H1 (cell line): ENCODE measurements around the gene RAB32. TPM values are rescaled to one million over a fixed set of nuclear protein-coding genes. Genes with fewer than 3 reads are reported as not detected.
A peak's percentile ranks its signal among the peaks of the same experiment; 100 is the strongest.

Experiments
- CREB1 ChIP-seq: IDR thresholded peaks from 2 replicates; pipeline ENCODE4 v1.6.1; 2012; ENCODE audit warnings: inconsistent platforms
- EGR1 ChIP-seq: IDR thresholded peaks from 2 replicates; pipeline ENCODE4 v1.6.1; 2011; ENCODE audit warnings: low read depth, low read length, borderline replicate concordance
- GABPA ChIP-seq: IDR thresholded peaks from 2 replicates; pipeline ENCODE4 v1.6.1; 2011; ENCODE audit warnings: mild to moderate bottlenecking, low read length, moderate library complexity, borderline replicate concordance; ENCODE audit not compliant: insufficient read depth
- GTF2F1 ChIP-seq: IDR thresholded peaks from 2 replicates; pipeline ENCODE4 v1.6.1; 2012; ENCODE audit warnings: low read depth, low read length, improper control_type of control experiment, borderline replicate concordance
- NANOG ChIP-seq: IDR thresholded peaks from 2 replicates; pipeline ENCODE4 v1.6.1; 2011; ENCODE audit warnings: low read length, low read depth, mild to moderate bottlenecking, inconsistent platforms; ENCODE audit not compliant: insufficient read depth, poor library complexity, severe bottlenecking
- NRF1 ChIP-seq: IDR thresholded peaks from 2 replicates; pipeline ENCODE4 v1.6.1; 2011; ENCODE audit warnings: mild to moderate bottlenecking, low read depth, low read length, improper control_type of control experiment
- PHF8 ChIP-seq: fragments of 200-600 bp; sonication (generic); conservative IDR thresholded peaks from 2 replicates; pipeline ENCODE4 v1.7.1; 2012; ENCODE audit warnings: low read depth, mild to moderate bottlenecking, inconsistent platforms, low read length, moderate library complexity
- POU5F1 ChIP-seq: IDR thresholded peaks from 2 replicates; pipeline ENCODE4 v1.6.1; 2011; ENCODE audit warnings: low read depth, mild to moderate bottlenecking, low read length, moderate library complexity
- RNF2 ChIP-seq: fragments of 200-900, 300-1000 bp; sonication (generic); IDR thresholded peaks from 2 replicates; pipeline ENCODE4 v1.7.1; 2016; ENCODE audit warnings: borderline replicate concordance, low read depth, mild to moderate bottlenecking, antibody characterized with exemption, low read length; ENCODE audit not compliant: poor library complexity, severe bottlenecking; ENCODE audit errors: missing control alignments
- RXRA ChIP-seq: IDR thresholded peaks from 2 replicates; pipeline ENCODE4 v1.6.1; 2011; ENCODE audit warnings: low read depth, mild to moderate bottlenecking, low read length, moderate library complexity; ENCODE audit not compliant: insufficient read depth
- SP1 ChIP-seq: IDR thresholded peaks from 2 replicates; pipeline ENCODE4 v1.6.1; 2011; ENCODE audit warnings: low read depth, low read length
- SRF ChIP-seq: IDR thresholded peaks from 2 replicates; pipeline ENCODE4 v1.6.1; 2011; ENCODE audit warnings: mild to moderate bottlenecking, low read depth, low read length, moderate library complexity
- SUZ12 ChIP-seq: fragments of 200-600 bp; sonication (generic); IDR thresholded peaks from 2 replicates; pipeline ENCODE4 v1.6.1; 2012; ENCODE audit warnings: mild to moderate bottlenecking, inconsistent platforms, low read length, moderate library complexity, mixed read lengths
- TAF1 ChIP-seq: IDR thresholded peaks from 2 replicates; pipeline ENCODE4 v1.6.1; 2011; ENCODE audit warnings: mild to moderate bottlenecking, low read depth, low read length
- TCF12 ChIP-seq: IDR thresholded peaks from 2 replicates; pipeline ENCODE4 v1.6.1; 2011; ENCODE audit warnings: low read depth, mild to moderate bottlenecking, low read length
- ZNF274 ChIP-seq: IDR thresholded peaks from 2 replicates; pipeline ENCODE4 v1.7.0; 2012; ENCODE audit warnings: low read length, borderline replicate concordance; ENCODE audit errors: extremely low read depth
- polyA plus RNA-seq, 7 experiments: library from polyadenylated mRNA; depleted of rRNA in 3 of 7; stranded (reverse) in 5 of 7; unstranded in 2 of 7; fragments of >200 nt in 5 of 7; fragments of 200-250 nt in 2 of 7; gene quantifications; 1 replicate in 5 of 7; 2 replicates in 1 of 7; 4 replicates in 1 of 7; pipeline versions ENCODE4 v1.2.1 to v1.2.3, GENCODE V29; 2011 to 2013; ENCODE audit warnings: missing spikeins in 2 of 7, mixed read lengths in 2 of 7
- total RNA-seq: library from RNA; stranded (reverse); fragmentation: NEBNext Ultra II Directional; extraction: Animal tissue kit (Norgen Biotek cat#: 25700); gene quantifications from 2 replicates; pipeline ENCODE4 v1.2.1, GENCODE V29; 2021
- TF ChIP-seq, protein P1 (sequence below): IDR thresholded peaks from 2 replicates; pipeline ENCODE4 v1.6.1; 2011; ENCODE audit warnings: low read depth, mild to moderate bottlenecking, low read length; ENCODE audit not compliant: insufficient read depth
- TF ChIP-seq, protein P2 (sequence below): IDR thresholded peaks from 2 replicates; pipeline ENCODE4 v1.6.1; 2012; ENCODE audit warnings: inconsistent platforms

The RAB32 gene
- total and polyA plus RNA-seq, 2 of the 8 experiments (the other 6 are each of a cell fraction or from before 2014, with no cell fraction given): 3.9 to 6.3 TPM

DNA sequence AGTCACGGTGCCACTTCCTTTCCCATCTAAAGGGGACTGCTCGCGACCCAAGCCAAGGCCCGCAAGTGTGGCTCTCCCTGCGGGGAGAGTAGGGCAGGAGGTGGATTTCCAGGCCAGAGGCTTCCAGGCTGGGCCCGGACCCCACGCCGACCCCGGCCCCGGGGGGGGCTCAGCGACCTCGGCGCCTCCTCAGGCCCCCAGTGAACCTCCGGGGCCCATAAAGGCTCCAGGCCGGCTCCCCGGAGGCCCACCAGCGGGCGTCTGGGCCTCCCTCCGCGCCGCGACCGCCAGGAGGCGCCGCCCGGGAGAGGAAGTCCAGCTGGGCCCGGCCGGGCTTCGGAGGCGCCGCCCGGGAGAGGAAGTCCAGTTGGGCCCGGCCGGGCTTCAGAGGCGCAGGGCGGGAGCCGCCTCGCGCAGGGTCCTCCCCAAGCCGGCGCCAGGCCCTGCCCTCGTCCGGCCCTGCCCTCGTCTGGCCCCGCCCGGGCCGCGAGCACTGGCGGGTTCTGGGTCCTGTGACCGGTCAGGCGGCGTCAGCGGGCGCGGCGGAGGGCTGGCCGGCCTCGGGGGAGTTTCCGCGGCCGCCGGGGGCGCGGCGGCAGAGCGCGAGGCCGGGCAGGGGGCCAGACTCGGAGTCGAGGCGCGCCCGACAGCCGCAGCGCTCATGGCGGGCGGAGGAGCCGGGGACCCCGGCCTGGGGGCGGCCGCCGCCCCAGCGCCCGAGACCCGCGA lies at the start of gene RAB32 (continued):
- no peak for TF ChIP-seq RNF2
- TF ChIP-seq CREB1: no peak
- TF ChIP-seq RXRA: no peak
- TF ChIP-seq TAF1: peak; percentile 47; the same call in 1 of the 2 replicates
- peak; percentile 65 for TF ChIP-seq PHF8
- TF ChIP-seq NRF1: no peak; the same call in 1 of the 2 replicates
- TF ChIP-seq, protein P1, sequence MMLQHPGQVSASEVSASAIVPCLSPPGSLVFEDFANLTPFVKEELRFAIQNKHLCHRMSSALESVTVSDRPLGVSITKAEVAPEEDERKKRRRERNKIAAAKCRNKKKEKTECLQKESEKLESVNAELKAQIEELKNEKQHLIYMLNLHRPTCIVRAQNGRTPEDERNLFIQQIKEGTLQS: no peak
- no peak for TF ChIP-seq SP1
- no peak for TF ChIP-seq ZNF274
- TF ChIP-seq GTF2F1: no peak
- no peak for TF ChIP-seq SRF
- TF ChIP-seq POU5F1: no peak
- TF ChIP-seq, protein P2, sequence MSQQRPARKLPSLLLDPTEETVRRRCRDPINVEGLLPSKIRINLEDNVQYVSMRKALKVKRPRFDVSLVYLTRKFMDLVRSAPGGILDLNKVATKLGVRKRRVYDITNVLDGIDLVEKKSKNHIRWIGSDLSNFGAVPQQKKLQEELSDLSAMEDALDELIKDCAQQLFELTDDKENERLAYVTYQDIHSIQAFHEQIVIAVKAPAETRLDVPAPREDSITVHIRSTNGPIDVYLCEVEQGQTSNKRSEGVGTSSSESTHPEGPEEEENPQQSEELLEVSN: no peak; the same call in 1 of the 2 replicates
- no peak for TF ChIP-seq EGR1
- TF ChIP-seq NANOG: no peak
- TF ChIP-seq GABPA: no peak
- TF ChIP-seq TCF12: no peak
- no peak for TF ChIP-seq SUZ12
- TF ChIP-seq, all 59 proteins: peak for 12
